HG03103 (cell line): ENCODE data around the gene USP31.

ENCODE experiments used
- ATAC-seq: cut with Tn5 transposase; IDR thresholded peaks from one replicate; pipeline ENCODE4 v1.9.1; 2021; ENCODE audit warnings: low read depth; ENCODE audit not compliant: unreplicated experiment

USP31 gene

GRCh38 chr16:23149267-23149992, at the start of gene USP31:
TSS of gene USP31 (minus strand) at chr16:23149452. CDS start at chr16:23149270, 182 bp downstream.
- ATAC-seq, result peak; percentile 94

GRCh38 chr16:23196539-23196938, 47.3 kb upstream of the USP31 start:
- ATAC-seq, result no peak

GRCh38 chr16:23195366-23195978, 46.2 kb upstream of the USP31 start:
- ATAC-seq, result no peak

DNA sequence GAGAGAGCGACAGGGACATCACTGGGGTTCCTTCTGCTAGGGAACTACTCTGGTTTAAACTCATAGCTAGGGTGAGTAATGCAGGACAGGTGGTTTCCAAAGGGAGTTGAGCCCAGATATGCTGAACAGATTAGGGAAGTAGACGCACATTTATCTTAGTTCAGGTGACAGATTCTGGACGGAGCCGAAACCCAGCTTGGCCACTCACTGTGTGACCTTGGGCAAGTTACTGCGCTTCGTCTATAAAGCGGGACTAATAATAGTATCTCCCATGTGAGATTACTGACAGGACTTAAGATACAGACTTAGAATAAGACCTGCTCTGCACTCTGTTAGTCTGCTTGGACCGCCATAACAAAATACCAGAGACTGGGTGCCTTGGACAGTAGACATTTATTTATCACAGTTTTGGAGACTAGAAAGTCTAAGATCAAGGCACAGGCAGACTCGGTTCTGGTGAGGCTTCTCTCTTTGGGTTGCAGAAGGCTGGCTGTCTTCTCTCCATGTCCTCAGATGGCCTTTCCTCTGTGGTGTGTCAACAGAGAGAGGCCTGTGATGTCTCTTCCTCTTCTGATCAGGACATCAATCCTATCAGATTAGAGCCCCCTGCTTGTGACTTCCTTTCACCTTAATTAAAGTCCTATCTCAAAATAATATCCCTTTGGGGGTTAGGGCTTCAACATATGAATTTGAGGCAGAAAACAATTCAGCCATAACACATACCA, 45.4 kb upstream of the USP31 start:
- no peak for ATAC-seq

- no peak for ATAC-seq
Measured at GRCh38 chr16:23188911-23189310, 39.7 kb upstream of the USP31 start.

- no peak for ATAC-seq
Measured at GRCh38 chr16:23187341-23187740, 38.1 kb upstream of the USP31 start.

GRCh38 chr16:23186171-23186570, 36.9 kb upstream of the USP31 start:
- no peak for ATAC-seq

- ATAC-seq, result no peak
Measured at GRCh38 chr16:23185656-23186055, 36.4 kb upstream of the USP31 start.

GRCh38 chr16:23183543-23183862, 34.3 kb upstream of the USP31 start:
- ATAC-seq, result no peak

DNA sequence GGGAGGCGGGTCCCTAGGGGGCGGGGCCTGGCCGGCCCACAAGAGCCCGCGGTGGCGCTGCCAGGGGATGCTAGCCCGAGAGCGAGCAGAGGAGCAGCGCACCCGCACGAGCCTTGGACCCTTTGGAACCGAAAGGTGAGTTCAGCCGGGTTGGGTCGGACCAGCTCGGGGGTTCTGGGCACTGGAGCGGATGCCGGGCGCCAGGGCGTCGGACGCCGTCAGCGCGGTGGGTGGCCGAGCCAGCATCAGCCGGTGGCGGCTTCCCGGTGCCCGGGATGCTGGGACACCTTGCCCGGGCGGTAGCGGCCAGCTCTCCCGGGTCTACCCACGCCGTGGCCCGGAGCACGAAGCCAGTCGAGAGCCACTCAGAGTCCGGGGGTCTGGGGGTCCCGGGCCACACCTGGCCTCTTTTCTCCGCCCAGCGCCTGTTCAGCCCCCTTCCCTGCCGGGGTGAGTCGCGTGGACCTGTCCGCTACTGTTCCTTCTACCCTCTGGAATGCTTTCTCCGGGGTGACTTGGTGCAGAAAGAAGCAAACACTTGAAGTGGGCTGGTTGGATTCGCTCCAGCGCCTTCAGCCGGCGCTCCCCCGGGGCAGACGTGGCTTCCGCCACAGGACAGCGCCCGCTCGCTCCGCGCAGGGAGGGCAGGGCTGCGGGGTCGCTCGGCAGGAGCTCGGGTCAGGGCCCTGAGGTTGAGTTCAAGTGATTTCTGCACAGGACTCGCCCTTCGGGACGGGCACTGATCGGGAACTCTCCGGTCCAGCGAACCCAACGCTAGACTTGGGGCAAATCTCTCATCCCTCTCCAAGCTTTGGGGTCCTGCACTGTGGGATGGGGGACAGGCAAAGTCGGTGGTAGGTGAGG, 33.7 kb upstream of the USP31 start, which contains the start of gene SCNN1G:
Gene SCNN1G, plus strand, starts transcription at position 67 of the 864 bp plus-strand sequence. CDS start 3,527 bp downstream, outside the sequence.
- ATAC-seq, result no peak

DNA sequence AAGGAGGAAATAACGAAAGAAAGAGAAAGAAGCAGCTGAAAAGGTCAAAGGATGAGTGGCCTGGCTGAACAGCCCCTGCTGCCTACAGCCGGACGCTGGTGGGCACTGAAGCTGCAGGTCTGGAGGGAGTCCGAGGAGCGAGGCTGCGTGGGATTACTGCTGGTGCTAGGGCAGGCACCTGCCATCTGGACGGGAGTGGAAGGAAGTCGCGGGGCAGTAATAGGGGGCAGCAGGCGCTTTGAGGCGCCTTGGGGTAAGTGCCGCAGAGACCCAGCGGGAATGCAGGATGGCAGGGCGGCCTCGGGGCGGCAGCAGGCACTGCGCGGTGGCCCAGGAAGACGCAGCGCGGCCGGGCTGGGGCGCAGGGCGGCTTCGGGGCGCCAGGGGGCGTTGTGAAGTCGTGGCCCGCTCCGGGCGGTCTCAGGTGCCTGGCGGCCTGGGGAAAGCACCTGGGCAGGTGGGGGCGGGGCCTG, 33.0 kb upstream of the USP31 start:
- ATAC-seq, result no peak

GRCh38 chr16:23181506-23181905, 32.3 kb upstream of the USP31 start:
- no peak for ATAC-seq

- ATAC-seq, result no peak
Measured at GRCh38 chr16:23175651-23176050, 26.4 kb upstream of the USP31 start.

- ATAC-seq, result no peak
Measured at GRCh38 chr16:23174622-23175021, 25.4 kb upstream of the USP31 start.

DNA sequence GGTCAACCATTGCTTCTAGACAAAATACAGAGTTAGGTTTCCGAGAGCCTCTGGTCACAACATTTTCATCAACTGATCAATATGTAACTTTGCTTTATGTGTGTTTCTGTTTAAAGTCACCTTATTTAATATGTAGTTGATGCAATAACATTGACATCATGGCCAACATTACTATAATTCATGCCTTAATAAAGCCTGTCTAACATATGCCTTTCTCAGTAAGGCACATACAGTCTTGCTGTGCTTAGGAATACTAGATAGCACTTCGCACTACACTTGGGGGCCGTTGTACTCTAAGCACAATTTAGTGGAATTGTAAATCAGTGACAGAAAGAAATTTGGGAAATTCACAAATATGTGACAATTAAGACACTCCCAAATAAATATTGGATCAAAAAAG, 23.7 kb upstream of the USP31 start:
- ATAC-seq, result no peak

DNA sequence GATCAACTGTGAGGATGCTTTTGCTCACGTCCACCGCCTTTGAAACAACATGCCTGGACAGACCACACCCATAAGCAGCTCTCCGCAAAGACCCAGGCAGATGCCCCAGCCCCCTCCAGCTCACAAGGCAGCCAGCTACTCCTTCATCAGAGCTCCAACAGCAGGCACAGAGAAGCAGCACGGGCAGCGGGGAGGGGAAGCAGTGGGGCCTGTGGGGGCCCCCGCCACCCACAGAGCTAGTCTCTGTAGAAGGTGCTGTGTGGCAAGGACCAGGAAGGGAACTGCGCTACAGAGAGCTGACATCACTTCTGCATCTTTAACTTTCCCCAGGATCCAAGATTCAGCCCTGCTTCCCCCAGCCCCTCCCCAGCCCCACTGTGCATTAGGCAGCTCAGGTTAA, 23.3 kb upstream of the USP31 start:
- ATAC-seq, result no peak

- ATAC-seq, result no peak
Measured at GRCh38 chr16:23164736-23165135, 15.5 kb upstream of the USP31 start.

- no peak for ATAC-seq
Measured at GRCh38 chr16:23163921-23164320, 14.7 kb upstream of the USP31 start.

- no peak for ATAC-seq
Measured at GRCh38 chr16:23160574-23160973, 11.3 kb upstream of the USP31 start.

DNA sequence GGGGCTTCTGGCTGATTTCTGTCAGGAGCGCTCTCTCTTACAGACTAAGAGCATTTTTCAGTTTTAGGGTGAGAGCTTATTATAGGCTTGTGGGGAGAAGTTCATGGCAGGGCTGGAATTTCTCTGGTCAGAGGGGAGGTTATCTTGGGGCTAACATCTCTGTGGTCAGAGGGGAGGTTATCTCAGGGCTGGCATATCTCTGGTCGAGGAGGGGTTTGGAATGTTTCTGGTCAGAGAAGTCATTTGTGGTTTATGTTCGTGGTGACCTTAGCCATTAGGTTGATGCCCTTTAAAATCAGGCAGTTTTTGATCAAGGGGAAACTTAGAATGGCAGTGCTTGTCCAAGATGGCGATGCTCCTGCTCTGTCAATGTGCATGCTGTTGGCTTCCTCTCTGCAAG, 10.8 kb upstream of the USP31 start:
- ATAC-seq, result no peak

- ATAC-seq, result no peak
Measured at GRCh38 chr16:23158114-23158513, 8.9 kb upstream of the USP31 start.
